Ovary (tissue), 9 donors: ENCODE data around the gene ADA. TPM values are rescaled to one million over a fixed set of nuclear protein-coding genes. Genes with fewer than 3 reads are reported as not detected.

Experiments used
- DNase-seq, 5 donors: peaks; one replicate each; pipeline ENCODE4 v3.0.0-alpha.2; 2019 to 2020
- H3K27ac ChIP-seq, 2 donors: fragments of 200-600 bp; one replicate each; pipeline versions ENCODE4 v1.5.1 to v1.8.0; 2019 to 2022
- H3K27me3 ChIP-seq: fragments of 200-600 bp; one replicate; pipeline ENCODE4 v1.8.0; 2022
- H3K36me3 ChIP-seq: fragments of 200-600 bp; sonication (generic); one replicate; pipeline ENCODE4 v1.5.1; 2019
- H3K4me1 ChIP-seq: one replicate; pipeline ENCODE4 v1.8.1; 2013; ENCODE audit warnings: mild to moderate bottlenecking, moderate library complexity; ENCODE audit not compliant: insufficient read depth
- H3K4me3 ChIP-seq: fragments of 200-600 bp; sonication (generic); one replicate; pipeline ENCODE4 v1.5.1; 2017
- H3K9me3 ChIP-seq, 2 donors: fragments of 200-600 bp in 1 of 2; sonication (generic) in 1 of 2; one replicate each; pipeline versions ENCODE4 v1.5.1 to v1.8.1; 2013 to 2019; ENCODE audit warnings: mild to moderate bottlenecking in 1 of 2, moderate library complexity in 1 of 2
- CTCF ChIP-seq, 3 donors: fragments of 450-650 bp in 2 of 3; fragments of 200-600 bp in 1 of 3; IDR thresholded peaks; one replicate each; pipeline versions ENCODE4 v1.5.1 to v1.8.0; 2016 to 2022; ENCODE audit warnings: antibody characterized with exemption in 3 of 3, mild to moderate bottlenecking in 1 of 3
- EP300 ChIP-seq: sonication (generic); formaldehyde crosslinking; IDR thresholded peaks from one replicate; pipeline ENCODE4 v1.6.1; 2017; ENCODE audit warnings: antibody characterized with exemption
- POLR2A ChIP-seq: fragments of 450-650 bp; IDR thresholded peaks from one replicate; pipeline ENCODE4 v1.6.1; 2017; ENCODE audit warnings: antibody characterized with exemption, mild to moderate bottlenecking, moderate library complexity
- whole genome bisulfite sequencing, 3 donors: extraction: QIAGEN DNeasy Blood & Tissue Kit in 1 of 3; methylation state at CpG; one replicate each; pipeline versions ENCODE4 v1.1.5 to v1.1.7; 2013 to 2017; 5-methylcytosine and 5-hydroxymethylcytosine counted together
- intact Hi-C, 4 donors: fragments of 100-400 bp; cut with DNase I; formaldehyde crosslinking; loops; one replicate each; pipeline versions ENCODE4 v1.11.0 to v1.15.1; 2022 to 2023
- polyA plus RNA-seq, 2 donors: library from polyadenylated mRNA; stranded (reverse); fragments of 200-250 nt in 1 of 2; fragments of 350-450 nt in 1 of 2; fragmentation: Illumina TruSeq in 1 of 2; extraction: RNeasy Lipid Tissue Mini Kit (QIAGEN cat#74804) in 1 of 2; gene quantifications; one replicate each; pipeline ENCODE4 v1.2.3, GENCODE V29; 2013 to 2014
- total RNA-seq, 7 donors: library from RNA; depleted of rRNA in 2 of 7; stranded (reverse); fragments of >200 nt in 2 of 7; fragmentation: NEBNext Ultra II Directional in 3 of 7; extraction: Animal tissue kit (Norgen Biotek cat#: 25700) in 3 of 7; gene quantifications; one replicate each; pipeline versions ENCODE4 v1.1.0 to v1.2.4, GENCODE V29; 2016 to 2023
- donor health status: DM: no; HTN: no; CAD: no; lungs with moderate emphysema.
- donor health status: DM: no; HTN: no; CAD: no.
- donor health status: Bipolar disorder and iron deficiency.
- donor health status: DM: yes; HTN: yes; CAD: no.
- donor health status: DM: no; HTN: no; CAD: no.
- donor health status: DM: yes; HTN: yes; CAD: no.

Gene ADA
- total and polyA plus RNA-seq, 9 donors, result 1.1 to 7.4 (median 3.2) TPM

DNA sequence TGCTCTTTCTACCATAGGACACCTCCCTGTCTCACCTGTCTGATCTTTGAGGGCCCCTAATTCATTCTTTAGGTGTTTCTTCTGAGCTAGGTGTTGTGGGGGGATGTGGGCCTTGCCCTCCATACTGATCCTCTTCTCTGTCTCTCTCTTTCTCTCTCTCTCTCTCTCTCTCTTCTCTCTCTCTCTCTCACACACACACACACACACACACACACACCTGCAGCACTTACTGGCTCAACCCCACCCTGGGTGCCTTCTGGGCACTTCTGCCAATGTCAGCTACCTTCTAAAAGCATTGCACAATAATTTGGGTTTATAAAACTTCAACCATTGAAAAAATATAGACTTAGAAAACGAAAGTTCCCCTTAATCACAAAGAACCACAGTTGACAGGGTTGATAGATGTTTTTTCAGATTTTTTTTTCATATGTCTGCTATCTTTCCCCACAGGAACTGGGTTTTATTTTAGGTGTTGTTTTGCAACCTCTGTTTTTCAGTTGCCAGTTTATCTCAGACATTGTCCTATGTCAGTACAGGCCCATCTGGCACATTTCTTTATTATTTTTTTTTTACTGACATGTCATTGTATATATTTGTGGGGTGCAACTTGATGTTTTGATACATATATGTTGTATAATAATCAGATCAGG is 41.1 kb downstream of the ADA start:
- Histone ChIP-seq H3K27me3 (no peaks in the 10 kb centered on the region), H3K9me3 (no peaks in the 10 kb centered on the region), H3K4me3 (no peak overlapping the region), H3K4me1 (peaks cover 5% of the 10 kb centered on the region), H3K36me3 (no peaks in the 10 kb centered on the region), H3K27ac (peak overlapping the region; percentile 73 to 79)
- intact Hi-C loops, result loop anchor here (1.0 to 10.0 kb wide), 8 partner anchors 78 to 396 kb away; partner anchors contain the start of genes TTPAL (in 4 of the 4) and OSER1 (in 1 of the 4)
- DNase-seq, result no peak
- TF ChIP-seq CTCF (IDR thresholded peaks at IDR 0.05), result no peak
- no peak for TF ChIP-seq POLR2A
- no peak for TF ChIP-seq EP300
- WGBS, 3 donors, result 0 to 7% (median 4%) methylated on average over 1 of the region's 1 CpG

GRCh38 chr20:44609516-44610312 is 41.8 kb downstream of the ADA start:
- Histone ChIP-seq H3K27me3 (no peaks in the 10 kb centered on the region), H3K27ac (peak overlapping the region; percentile 73 to 79), H3K4me1 (peaks cover 5% of the 10 kb centered on the region), H3K4me3 (peak overlapping the region; percentile 17), H3K36me3 (no peaks in the 10 kb centered on the region), H3K9me3 (no peaks in the 10 kb centered on the region)
- intact Hi-C loops, result loop anchor here (1.0 to 10.0 kb wide), 9 partner anchors 65 to 395 kb away; partner anchors contain the start of genes TTPAL (in 4 of the 4) and OSER1 (in 2 of the 4)
- TF ChIP-seq POLR2A (no peak), CTCF (IDR thresholded peaks at IDR 0.05) (peak; percentile 93 to 98 (median 94))
- DNase-seq, result peak; percentile 87 to 94 (median 92)
- 31 to 34% (median 32%) methylated on average over 25 of the region's 25 CpGs for WGBS, 3 donors

DNA sequence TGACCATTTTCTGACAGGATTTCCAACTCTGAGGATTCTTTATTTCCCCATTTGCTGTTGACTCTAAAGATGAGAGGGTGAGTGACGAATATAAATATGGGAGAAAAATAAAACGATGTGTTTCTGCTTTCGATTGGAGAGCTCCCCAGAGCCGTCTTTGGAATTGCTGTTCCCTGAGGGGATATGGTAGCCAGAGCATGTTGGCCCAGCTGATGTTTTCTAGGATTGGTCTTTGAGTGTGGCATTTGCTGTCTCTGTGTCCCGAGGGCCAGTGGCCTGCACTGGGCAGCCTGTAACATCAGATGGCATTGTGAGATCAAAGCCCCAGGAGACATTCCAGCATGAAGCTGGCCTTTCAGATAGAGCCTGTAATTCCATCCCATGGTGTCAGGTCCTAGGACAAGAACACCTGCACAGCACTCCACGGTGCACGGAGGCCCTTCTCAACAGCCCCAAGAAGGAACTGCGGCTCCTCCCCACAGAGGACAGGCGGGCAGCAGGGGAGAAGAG is 42.4 kb downstream of the ADA start:
- Histone ChIP-seq H3K4me3 (no peak overlapping the region), H3K27me3 (no peaks in the 10 kb centered on the region), H3K36me3 (no peaks in the 10 kb centered on the region), H3K9me3 (no peaks in the 10 kb centered on the region), H3K27ac (peak overlapping the region; percentile 73 to 79), H3K4me1 (peaks cover 5% of the 10 kb centered on the region)
- DNase-seq, result no peak
- WGBS, 3 donors, result 67 to 72% (median 69%) methylated on average over 9 of the region's 9 CpGs
- TF ChIP-seq CTCF (IDR thresholded peaks at IDR 0.05) (no peak), EP300 (no peak), POLR2A (no peak)
- intact Hi-C loops, result loop anchor here in 3 of 4 donors (5.0 to 10.0 kb wide), 4 partner anchors 64 to 394 kb away; partner anchors contain the start of gene OSER1 (in 1 of the 3)

DNA sequence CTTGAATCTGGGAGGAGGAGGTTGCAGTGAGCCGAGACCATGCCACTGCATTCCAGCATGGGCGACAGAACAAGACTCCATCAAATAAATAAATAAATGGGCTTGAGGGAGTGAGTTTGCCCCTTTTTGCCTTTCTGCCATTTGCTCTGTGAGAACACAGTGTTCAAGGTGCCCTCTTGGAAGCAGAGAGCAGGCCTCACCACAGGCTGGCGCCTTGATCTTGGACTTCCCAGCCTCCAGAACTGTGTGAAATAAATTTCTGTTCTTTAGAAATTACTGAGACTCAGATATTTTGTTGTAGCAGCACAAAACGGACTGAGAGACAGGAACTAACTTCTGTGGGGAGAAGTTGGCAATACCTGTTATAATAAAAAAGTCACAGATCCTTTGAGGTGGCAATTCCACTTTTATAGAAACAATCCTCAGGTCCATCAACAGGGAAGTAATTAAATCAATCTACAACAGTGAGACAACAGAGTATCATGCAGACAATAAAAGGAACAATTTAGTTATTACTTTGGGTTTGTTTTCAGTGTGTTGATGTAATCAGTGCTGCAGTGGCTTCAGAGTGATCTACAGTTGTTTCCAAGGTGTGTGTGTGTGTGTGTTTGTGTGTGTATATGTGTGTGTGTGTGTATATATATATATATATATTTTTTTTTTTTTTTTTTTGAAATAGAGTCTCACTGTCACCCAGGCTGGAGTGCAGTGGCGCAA is 44.6 kb downstream of the ADA start:
- 96 to 98% (median 98%) methylated on average over 5 of the region's 5 CpGs for WGBS, 3 donors
- TF ChIP-seq CTCF (IDR thresholded peaks at IDR 0.05), result no peak
- TF ChIP-seq POLR2A, result no peak
- no peak for TF ChIP-seq EP300
- H3K27ac ChIP-seq, result no peak overlapping the region
- H3K36me3 ChIP-seq, result no peaks in the 10 kb centered on the region
- no peak for DNase-seq
- intact Hi-C loops, result loop anchor here in 3 of 4 donors (5.0 to 10.0 kb wide), 4 partner anchors 62 to 392 kb away; partner anchors contain the start of gene OSER1 (in 1 of the 3)
- H3K4me1 ChIP-seq, result peaks cover 8% of the 10 kb centered on the region
- no peak overlapping the region for H3K4me3 ChIP-seq
- H3K27me3 ChIP-seq, result no peaks in the 10 kb centered on the region
- no peaks in the 10 kb centered on the region for H3K9me3 ChIP-seq
